Karpas-422 (cell line): ENCODE measurements around the gene TMEM183A. TPM values are rescaled to one million over a fixed set of nuclear protein-coding genes. Genes with fewer than 3 reads are reported as not detected.

Experiments used
- DNase-seq: peaks from one replicate; pipeline ENCODE4 v3.0.0-alpha.2; 2015
- H2AFZ ChIP-seq: fragments of 200-600 bp; sonication (generic); 2 replicates; pipeline ENCODE4 v1.6.1; 2014; ENCODE audit warnings: antibody characterized with exemption, low read length, mixed read lengths
- H3K27ac ChIP-seq: fragments of 200-600 bp; sonication (generic); 2 replicates; pipeline ENCODE4 v1.5.1; 2014; ENCODE audit warnings: mild to moderate bottlenecking, low read length, moderate library complexity
- H3K27me3 ChIP-seq: fragments of 200-600 bp; sonication (generic); 2 replicates; pipeline ENCODE4 v1.6.1; 2014; ENCODE audit warnings: low read length, mixed read lengths
- H3K36me3 ChIP-seq: fragments of 200-600 bp; sonication (generic); 2 replicates; pipeline ENCODE4 v1.6.1; 2014; ENCODE audit warnings: low read length, mixed read lengths; ENCODE audit not compliant: insufficient read depth
- H3K4me1 ChIP-seq: fragments of 200-600 bp; sonication (generic); 2 replicates; pipeline ENCODE4 v1.6.1; 2014; ENCODE audit warnings: mild to moderate bottlenecking, low read length, mixed read lengths
- H3K4me2 ChIP-seq: fragments of 200-600 bp; sonication (generic); 2 replicates; pipeline ENCODE4 v1.6.1; 2014; ENCODE audit warnings: low read length, low read depth, mild to moderate bottlenecking; ENCODE audit not compliant: poor library complexity, severe bottlenecking
- H3K4me3 ChIP-seq: fragments of 200-600 bp; sonication (generic); 2 replicates; pipeline ENCODE4 v1.5.1; 2014; ENCODE audit warnings: mild to moderate bottlenecking, antibody characterized with exemption, low read length, mixed read lengths
- H3K79me2 ChIP-seq: fragments of 200-600 bp; sonication (generic); 2 replicates; pipeline ENCODE4 v1.6.1; 2014; ENCODE audit warnings: mild to moderate bottlenecking, low read length, mixed read lengths
- H3K9ac ChIP-seq: fragments of 200-600 bp; sonication (generic); 2 replicates; pipeline ENCODE4 v1.6.0; 2014; ENCODE audit warnings: low read length
- H3K9me2 ChIP-seq: fragments of 200-600 bp; sonication (generic), shearing (Covaris generic); replicated peaks from 2 replicates; pipeline ENCODE4 v1.6.0; 2014; ENCODE audit warnings: mild to moderate bottlenecking, low read length, moderate library complexity; ENCODE audit not compliant: insufficient read depth
- H3K9me3 ChIP-seq: fragments of 300-700, 200-600 bp; sonication (generic); 2 replicates; pipeline ENCODE4 v1.6.1; 2014; ENCODE audit warnings: low read length, mixed read lengths
- H4K20me1 ChIP-seq: fragments of 200-600 bp; sonication (generic); 2 replicates; pipeline ENCODE4 v1.6.1; 2014; ENCODE audit warnings: mild to moderate bottlenecking, antibody characterized with exemption, low read length, low read depth; ENCODE audit not compliant: insufficient read depth
- total RNA-seq: library from RNA; depleted of rRNA; stranded (reverse); fragments of >200 nt; shearing (Covaris generic); gene quantifications from 2 replicates; pipeline ENCODE4 v1.2.3, GENCODE V29; 2014; ENCODE audit warnings: low replicate concordance

The TMEM183A gene
- total RNA-seq, 1 experiment from 2014 or later = 81.0 TPM

DNA sequence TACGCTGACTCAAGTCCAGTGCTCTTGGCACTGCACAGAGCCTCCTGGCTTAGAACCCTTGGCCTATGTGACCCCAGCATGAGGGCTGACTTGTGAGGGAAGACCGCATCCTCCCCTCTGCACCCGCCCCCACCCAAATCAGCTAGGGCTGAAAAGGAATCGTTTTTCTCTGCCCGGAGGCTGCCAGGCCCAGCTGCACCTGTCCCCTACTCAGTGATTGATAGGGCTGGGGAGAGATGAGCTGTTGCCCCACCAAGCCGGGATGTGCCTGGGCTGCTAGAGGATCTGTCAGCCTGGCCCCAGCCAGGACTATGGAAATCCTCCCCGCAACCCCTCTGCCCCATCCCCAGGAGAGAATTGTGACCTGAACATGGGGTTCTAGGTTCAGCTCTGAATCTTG lies 58.0 kb downstream of the TMEM183A start:
- Histone ChIP-seq H3K4me2 (no peak overlapping the region), H3K27me3 (no peaks in the 10 kb centered on the region), H3K4me3 (no peak overlapping the region), H4K20me1 (no peaks in the 10 kb centered on the region), H2AFZ (no peak overlapping the region), H3K9ac (no peak overlapping the region), H3K9me2 (no peaks in the 10 kb centered on the region), H3K36me3 (no peaks in the 10 kb centered on the region), H3K9me3 (no peaks in the 10 kb centered on the region), H3K4me1 (no peaks in the 10 kb centered on the region), H3K79me2 (no peaks in the 10 kb centered on the region), H3K27ac (no peak overlapping the region)
- no peak for DNase-seq

DNA sequence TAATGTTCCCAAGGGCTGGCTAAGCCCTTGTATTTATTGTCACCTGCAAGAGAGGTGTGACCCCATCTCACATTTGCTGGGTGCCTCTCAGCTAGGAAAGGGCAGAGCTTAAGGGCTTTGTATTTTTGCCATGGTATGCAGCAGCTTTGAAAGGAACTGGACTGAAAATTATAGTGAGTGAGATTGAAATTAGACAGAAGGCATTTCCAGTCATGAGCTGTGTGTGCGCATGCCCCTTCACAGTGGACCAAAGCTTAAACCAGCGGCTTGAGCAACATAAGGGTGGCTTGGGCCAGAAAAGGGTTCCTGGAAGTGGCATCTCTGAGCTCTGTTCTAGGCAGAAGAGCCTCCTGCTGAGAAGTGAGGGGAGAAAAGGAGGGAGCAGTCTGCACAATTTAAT lies 58.8 kb downstream of the TMEM183A start:
- no peaks in the 10 kb centered on the region for H3K27me3 ChIP-seq
- H3K27ac ChIP-seq = no peak overlapping the region
- no peaks in the 10 kb centered on the region for H3K9me3 ChIP-seq

DNA sequence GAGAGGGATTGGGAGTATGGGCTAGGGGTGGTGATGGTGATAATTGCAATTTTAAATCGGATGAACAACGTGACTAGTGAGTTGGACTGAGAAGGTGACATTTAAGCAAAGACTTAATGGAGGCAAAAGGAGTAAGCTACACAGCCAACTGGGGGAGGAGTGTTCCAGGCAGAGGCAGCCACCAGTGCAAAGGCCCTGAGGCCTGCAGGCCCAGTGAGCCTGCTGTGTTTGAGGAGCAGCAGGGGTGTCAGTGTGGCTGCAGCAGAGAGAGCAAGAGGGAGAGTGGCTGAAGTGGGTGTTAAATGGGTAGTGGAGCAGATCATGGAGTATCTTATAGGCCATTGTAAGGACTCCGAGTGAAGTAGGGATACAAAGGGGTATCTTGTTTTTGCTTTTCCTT lies 59.8 kb downstream of the TMEM183A start:
- H3K27ac ChIP-seq = no peak overlapping the region
- no peak overlapping the region for H3K9ac ChIP-seq
- no peaks in the 10 kb centered on the region for H3K9me2 ChIP-seq
- H2AFZ ChIP-seq = no peak overlapping the region
- H3K4me1 ChIP-seq = no peaks in the 10 kb centered on the region
- no peaks in the 10 kb centered on the region for H3K36me3 ChIP-seq
- H3K79me2 ChIP-seq = no peaks in the 10 kb centered on the region
- no peaks in the 10 kb centered on the region for H3K9me3 ChIP-seq
- no peaks in the 10 kb centered on the region for H4K20me1 ChIP-seq
- DNase-seq = no peak
- H3K4me2 ChIP-seq = no peak overlapping the region
- no peak overlapping the region for H3K4me3 ChIP-seq
- no peaks in the 10 kb centered on the region for H3K27me3 ChIP-seq

More for the DNA sequence above, 58.8 kb downstream of the TMEM183A start:
- H3K79me2 ChIP-seq = no peaks in the 10 kb centered on the region
- H3K4me2 ChIP-seq = no peak overlapping the region
- H3K36me3 ChIP-seq = no peaks in the 10 kb centered on the region
- H3K4me1 ChIP-seq = no peaks in the 10 kb centered on the region
- no peak overlapping the region for H3K4me3 ChIP-seq
- no peaks in the 10 kb centered on the region for H4K20me1 ChIP-seq
- H3K9ac ChIP-seq = no peak overlapping the region
- H3K9me2 ChIP-seq = no peaks in the 10 kb centered on the region
- no peak overlapping the region for H2AFZ ChIP-seq
- no peak for DNase-seq

GRCh38 chr1:203069030-203069747 lies 62.0 kb downstream of the TMEM183A start:
- no peaks in the 10 kb centered on the region for H3K27me3 ChIP-seq
- H3K9ac ChIP-seq = no peak overlapping the region
- no peak overlapping the region for H3K4me2 ChIP-seq
- no peaks in the 10 kb centered on the region for H3K36me3 ChIP-seq
- no peak overlapping the region for H3K4me3 ChIP-seq
- no peaks in the 10 kb centered on the region for H4K20me1 ChIP-seq
- no peaks in the 10 kb centered on the region for H3K79me2 ChIP-seq
- H3K9me3 ChIP-seq = no peaks in the 10 kb centered on the region
- H3K9me2 ChIP-seq = no peaks in the 10 kb centered on the region
- H2AFZ ChIP-seq = no peak overlapping the region
- no peak for DNase-seq
- H3K4me1 ChIP-seq = no peaks in the 10 kb centered on the region
- no peak overlapping the region for H3K27ac ChIP-seq

GRCh38 chr1:203072002-203072602 lies 64.9 kb downstream of the TMEM183A start:
- Histone ChIP-seq H3K36me3 (no peaks in the 10 kb centered on the region), H3K4me3 (no peak overlapping the region), H3K27me3 (no peaks in the 10 kb centered on the region), H2AFZ (no peak overlapping the region), H3K79me2 (no peaks in the 10 kb centered on the region), H3K4me1 (no peaks in the 10 kb centered on the region), H3K9ac (no peak overlapping the region), H3K9me3 (no peaks in the 10 kb centered on the region), H3K4me2 (no peak overlapping the region), H4K20me1 (no peaks in the 10 kb centered on the region), H3K9me2 (no peaks in the 10 kb centered on the region), H3K27ac (no peak overlapping the region)
- no peak for DNase-seq

GRCh38 chr1:203072911-203073310 lies 65.7 kb downstream of the TMEM183A start:
- no peaks in the 10 kb centered on the region for H3K9me2 ChIP-seq
- H3K4me1 ChIP-seq = no peaks in the 10 kb centered on the region
- H3K36me3 ChIP-seq = no peaks in the 10 kb centered on the region
- no peaks in the 10 kb centered on the region for H3K79me2 ChIP-seq
- no peak overlapping the region for H3K27ac ChIP-seq
- H3K4me3 ChIP-seq = no peak overlapping the region
- no peaks in the 10 kb centered on the region for H3K27me3 ChIP-seq
- no peak overlapping the region for H2AFZ ChIP-seq
- no peaks in the 10 kb centered on the region for H3K9me3 ChIP-seq
- DNase-seq = no peak
- no peak overlapping the region for H3K9ac ChIP-seq
- H3K4me2 ChIP-seq = no peak overlapping the region
- H4K20me1 ChIP-seq = no peaks in the 10 kb centered on the region

DNA sequence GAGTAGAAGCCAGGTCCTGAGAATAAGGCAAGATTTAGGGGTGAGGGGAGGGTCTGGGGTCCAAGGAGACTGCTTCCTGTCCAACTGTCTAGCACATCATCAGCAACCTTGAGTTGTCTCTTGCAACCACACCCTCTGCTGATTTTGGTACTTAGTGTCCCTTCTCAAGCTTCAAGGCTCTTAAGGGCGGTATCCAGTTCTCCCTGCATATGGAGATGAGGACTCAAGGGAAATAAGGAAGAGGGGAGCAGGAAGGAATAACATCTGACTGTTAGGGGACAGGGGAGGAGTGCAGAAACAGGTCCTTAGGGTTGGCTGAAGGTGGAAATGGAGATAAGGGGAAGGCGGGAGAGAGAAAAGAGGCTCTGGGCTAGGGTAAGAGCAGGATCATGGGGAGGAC lies 66.3 kb downstream of the TMEM183A start:
- Histone ChIP-seq H3K9me2 (no peaks in the 10 kb centered on the region), H3K4me3 (no peak overlapping the region), H3K79me2 (no peaks in the 10 kb centered on the region), H3K9me3 (no peaks in the 10 kb centered on the region), H3K36me3 (no peaks in the 10 kb centered on the region), H3K4me2 (no peak overlapping the region), H3K27me3 (no peaks in the 10 kb centered on the region), H3K9ac (no peak overlapping the region), H3K4me1 (no peaks in the 10 kb centered on the region), H4K20me1 (no peaks in the 10 kb centered on the region), H2AFZ (no peak overlapping the region), H3K27ac (no peak overlapping the region)
- DNase-seq = no peak
